Measurements from ENCODE around the gene STX4.

The STX4 gene

GRCh38 chr16:31080035-31080629 lies 46.8 kb downstream of the STX4 start:
- no peaks in the 10 kb centered on the region for H4K20me1 ChIP-seq (ENCODE audit: insufficient read depth)
- no peak overlapping the region for H2AFZ ChIP-seq (ENCODE audit: low read depth)
- H3K27ac ChIP-seq = no peak overlapping the region
- H3K79me2 ChIP-seq (ENCODE audit: insufficient read depth, low read depth) = peaks cover 32% of the 10 kb centered on the region
- no peak overlapping the region for H3K4me2 ChIP-seq
- H3K4me3 ChIP-seq (IDR thresholded peaks at IDR 0.05; ENCODE audit: insufficient read depth, low read depth, low read length) = no peak overlapping the region
- no peak for TF ChIP-seq CTCF (conservative IDR thresholded peaks at IDR 0.05; ENCODE audit: low read depth, low read length)
- H3K4me1 ChIP-seq (ENCODE audit: low read depth, poor library complexity, severe bottlenecking) = peaks cover 7% of the 10 kb centered on the region
- no peaks in the 10 kb centered on the region; the same call in 1 of the 2 replicates for H3K36me3 ChIP-seq (ENCODE audit: insufficient read depth)
- H3K27me3 ChIP-seq (ENCODE audit: insufficient read depth, low read depth) = no peaks in the 10 kb centered on the region
- H3K9ac ChIP-seq = no peak overlapping the region

- no peak overlapping the region for H2AFZ ChIP-seq (ENCODE audit: low read depth)
- no peaks in the 10 kb centered on the region for H3K4me1 ChIP-seq (ENCODE audit: low read depth, poor library complexity, severe bottlenecking)
- no peak overlapping the region for H3K4me2 ChIP-seq
- no peaks in the 10 kb centered on the region for H4K20me1 ChIP-seq (ENCODE audit: insufficient read depth)
- no peak overlapping the region for H3K27ac ChIP-seq
- no peaks in the 10 kb centered on the region for H3K27me3 ChIP-seq (ENCODE audit: insufficient read depth, low read depth)
- TF ChIP-seq CTCF (conservative IDR thresholded peaks at IDR 0.05; ENCODE audit: low read depth, low read length) = no peak
- H3K4me3 ChIP-seq (IDR thresholded peaks at IDR 0.05; ENCODE audit: insufficient read depth, low read depth, low read length) = no peak overlapping the region
- H3K79me2 ChIP-seq (ENCODE audit: insufficient read depth, low read depth) = peaks cover 24% of the 10 kb centered on the region; the same call in 1 of the 2 replicates
- H3K36me3 ChIP-seq (ENCODE audit: insufficient read depth) = no peaks in the 10 kb centered on the region; the same call in 1 of the 2 replicates
- no peak overlapping the region for H3K9ac ChIP-seq
Observed at GRCh38 chr16:31080756-31081419, 47.5 kb downstream of the STX4 start.

GRCh38 chr16:31081428-31082351 lies 48.3 kb downstream of the STX4 start:
- Histone ChIP-seq H3K9ac (no peak overlapping the region), H3K27me3 (ENCODE audit: insufficient read depth, low read depth) (no peaks in the 10 kb centered on the region), H3K79me2 (ENCODE audit: insufficient read depth, low read depth) (peaks cover 16% of the 10 kb centered on the region; the same call in 1 of the 2 replicates), H3K4me1 (ENCODE audit: low read depth, poor library complexity, severe bottlenecking) (no peaks in the 10 kb centered on the region), H3K4me3 (IDR thresholded peaks at IDR 0.05; ENCODE audit: insufficient read depth, low read depth, low read length) (no peak overlapping the region), H3K27ac (no peak overlapping the region), H2AFZ (ENCODE audit: low read depth) (no peak overlapping the region), H4K20me1 (ENCODE audit: insufficient read depth) (no peaks in the 10 kb centered on the region), H3K36me3 (ENCODE audit: insufficient read depth) (no peaks in the 10 kb centered on the region; the same call in 1 of the 2 replicates), H3K4me2 (no peak overlapping the region)
- no peak for TF ChIP-seq CTCF (conservative IDR thresholded peaks at IDR 0.05; ENCODE audit: low read depth, low read length)

- no peak for TF ChIP-seq CTCF (conservative IDR thresholded peaks at IDR 0.05; ENCODE audit: low read depth, low read length)
- Histone ChIP-seq H4K20me1 (ENCODE audit: insufficient read depth) (no peaks in the 10 kb centered on the region), H3K4me3 (IDR thresholded peaks at IDR 0.05; ENCODE audit: insufficient read depth, low read depth, low read length) (no peak overlapping the region), H3K36me3 (ENCODE audit: insufficient read depth) (no peaks in the 10 kb centered on the region; the same call in 1 of the 2 replicates), H2AFZ (ENCODE audit: low read depth) (no peak overlapping the region), H3K27ac (no peak overlapping the region), H3K27me3 (ENCODE audit: insufficient read depth, low read depth) (no peaks in the 10 kb centered on the region), H3K4me1 (ENCODE audit: low read depth, poor library complexity, severe bottlenecking) (no peaks in the 10 kb centered on the region), H3K79me2 (ENCODE audit: insufficient read depth, low read depth) (peaks cover 8% of the 10 kb centered on the region; the same call in 1 of the 2 replicates), H3K4me2 (no peak overlapping the region), H3K9ac (no peak overlapping the region)
Observed at GRCh38 chr16:31082368-31083045, 49.1 kb downstream of the STX4 start.

Data from KMS-11 (cell line).